HG03571 (cell line): Measurements from ENCODE around the gene C1S.
"Not testable (repeated sequence)": the region's sequence is repeated elsewhere in the genome, so short reads cannot be mapped to it uniquely, and the experiment has no call there.

Experiments used
- ATAC-seq: cut with Tn5 transposase; IDR thresholded peaks from one replicate; pipeline ENCODE4 v1.9.1; 2021; ENCODE audit not compliant: unreplicated experiment

The C1S gene

DNA sequence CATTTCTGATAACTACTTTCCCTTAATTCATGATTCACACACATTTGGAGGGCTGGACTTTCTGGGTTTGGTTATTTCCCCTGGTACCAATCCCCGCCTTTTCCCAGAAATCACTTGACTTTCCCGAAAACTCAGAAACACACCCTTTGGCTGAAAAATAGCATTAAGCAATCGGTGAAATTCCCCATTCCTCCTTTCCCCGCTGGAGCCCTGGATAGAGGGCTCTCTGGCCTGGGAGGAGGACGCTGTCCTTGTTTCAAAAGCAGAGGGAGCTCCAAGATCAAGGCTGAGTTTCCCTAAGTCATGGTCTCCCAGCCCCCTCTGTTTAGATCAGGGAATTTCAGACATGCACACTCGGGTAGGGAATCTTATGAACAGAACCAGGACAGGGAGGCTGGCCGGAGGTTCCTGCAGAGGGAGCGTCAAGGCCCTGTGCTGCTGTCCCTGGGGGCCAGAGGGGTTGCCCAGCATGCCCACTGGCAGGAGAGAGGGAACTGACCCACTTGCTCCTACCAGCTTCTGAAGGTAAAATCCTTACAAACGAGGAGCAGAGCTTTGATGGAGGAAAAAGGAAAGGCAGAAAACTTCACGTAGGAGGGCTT is at the start of gene C1S:
Gene C1S (plus strand): TSS at position 366 of the 602 bp plus-strand sequence. CDS start 1,195 bp downstream, outside the sequence.
- ATAC-seq, result no peak

DNA sequence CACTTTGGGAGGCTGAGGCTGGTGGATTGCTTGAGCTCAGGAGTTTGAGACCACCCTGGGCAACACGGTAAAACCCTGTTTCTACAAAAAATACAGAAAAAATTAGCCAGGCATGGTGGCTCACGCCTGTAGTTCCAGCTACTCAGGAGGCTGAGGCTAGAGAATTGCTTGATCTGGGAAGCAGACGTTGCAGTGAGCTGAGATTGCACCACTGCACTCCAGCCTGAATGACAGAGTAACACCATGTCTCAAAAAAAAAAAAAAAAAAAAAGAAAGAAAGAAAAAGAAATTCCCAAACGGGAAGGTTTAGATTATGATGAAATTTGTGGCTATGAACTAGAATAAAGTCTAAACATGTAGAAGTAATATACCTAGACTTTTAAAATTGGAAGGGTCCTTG is 49.1 kb upstream of the C1S start:
- ATAC-seq, result not testable (repeated sequence)

DNA sequence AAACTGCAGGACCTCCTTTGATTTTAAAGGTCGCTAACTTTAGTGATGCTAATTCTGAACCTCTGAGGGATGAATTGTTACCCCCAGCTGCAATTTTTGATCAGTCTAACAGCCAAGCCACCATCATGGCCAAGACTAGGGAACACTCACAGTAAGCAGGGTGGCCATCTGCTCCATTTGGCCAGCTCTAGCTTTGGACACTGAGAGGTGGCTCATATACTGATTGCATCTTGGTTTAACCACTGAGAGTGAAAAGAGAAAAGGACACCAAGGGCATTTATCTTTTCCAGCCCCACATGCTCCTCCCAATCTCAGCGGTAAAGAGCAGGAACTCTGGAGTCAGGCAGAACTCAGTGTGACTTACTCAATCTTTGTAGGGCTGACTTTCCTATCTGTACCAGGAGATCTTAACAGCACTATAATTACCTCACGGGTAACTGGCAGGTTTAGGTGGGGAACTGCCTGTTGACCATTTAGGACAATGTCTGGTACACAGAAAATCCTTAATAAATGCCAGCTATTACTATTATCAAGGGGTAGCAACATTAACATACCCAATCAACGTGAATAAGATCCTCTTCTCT is 48.4 kb upstream of the C1S start:
- ATAC-seq, result no peak

DNA sequence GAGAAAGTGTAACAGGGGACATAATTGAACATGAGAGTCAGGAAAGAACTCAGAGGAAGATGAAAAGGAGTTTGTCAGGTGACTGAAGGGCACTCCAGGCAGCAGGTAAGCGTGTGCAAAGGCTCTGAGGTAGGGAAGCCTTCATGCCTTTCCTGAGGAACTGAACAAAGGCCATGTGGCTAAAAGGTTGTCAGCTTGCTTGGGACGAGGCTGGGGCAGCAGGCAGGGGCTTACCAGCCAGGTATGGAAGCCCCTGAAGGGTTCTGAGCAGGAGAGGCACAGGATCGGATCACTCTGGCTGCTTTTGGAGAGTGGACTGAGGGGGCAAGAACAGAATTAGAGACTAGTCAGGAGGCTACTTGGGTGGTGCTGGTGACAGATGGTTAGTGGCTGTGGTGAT is 47.4 kb upstream of the C1S start:
- ATAC-seq, result no peak

DNA sequence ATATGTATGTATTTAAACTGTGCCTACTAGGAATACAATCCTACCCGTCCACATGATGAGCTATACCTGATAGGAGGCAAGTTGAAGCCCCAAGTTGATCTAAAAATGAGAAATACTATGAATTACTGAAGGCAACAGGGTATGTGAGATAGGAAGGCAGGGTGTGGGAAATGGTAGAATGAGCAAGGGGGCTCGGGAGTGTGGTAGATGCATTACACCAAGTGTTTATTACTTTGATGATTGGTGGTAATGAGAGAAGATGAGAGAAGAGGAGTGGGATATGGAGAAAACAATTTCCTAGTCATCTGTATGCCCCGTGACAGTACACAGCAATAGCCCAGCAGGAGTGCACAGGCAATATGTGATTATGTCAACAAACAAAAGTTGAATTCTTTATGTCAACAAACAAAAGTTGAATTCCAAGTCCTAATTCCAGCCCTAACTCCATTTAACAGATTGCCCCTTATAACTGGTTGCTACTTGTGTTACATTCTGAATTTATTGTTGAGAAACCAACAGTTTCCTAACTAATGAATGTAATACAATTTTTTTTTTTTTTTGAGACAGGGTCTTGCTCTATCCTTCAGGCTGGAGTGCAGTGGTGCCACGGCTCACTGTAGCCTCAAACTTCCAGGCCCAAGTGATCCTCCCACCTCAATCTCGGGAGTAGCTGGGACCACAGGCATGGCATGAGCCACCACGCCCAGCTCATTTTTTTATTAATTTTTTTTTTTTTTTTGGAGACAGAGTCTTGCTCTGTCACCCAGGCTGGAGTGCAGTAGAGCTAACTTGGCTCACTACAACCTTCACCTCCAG is 44.8 kb upstream of the C1S start:
- no peak for ATAC-seq

DNA sequence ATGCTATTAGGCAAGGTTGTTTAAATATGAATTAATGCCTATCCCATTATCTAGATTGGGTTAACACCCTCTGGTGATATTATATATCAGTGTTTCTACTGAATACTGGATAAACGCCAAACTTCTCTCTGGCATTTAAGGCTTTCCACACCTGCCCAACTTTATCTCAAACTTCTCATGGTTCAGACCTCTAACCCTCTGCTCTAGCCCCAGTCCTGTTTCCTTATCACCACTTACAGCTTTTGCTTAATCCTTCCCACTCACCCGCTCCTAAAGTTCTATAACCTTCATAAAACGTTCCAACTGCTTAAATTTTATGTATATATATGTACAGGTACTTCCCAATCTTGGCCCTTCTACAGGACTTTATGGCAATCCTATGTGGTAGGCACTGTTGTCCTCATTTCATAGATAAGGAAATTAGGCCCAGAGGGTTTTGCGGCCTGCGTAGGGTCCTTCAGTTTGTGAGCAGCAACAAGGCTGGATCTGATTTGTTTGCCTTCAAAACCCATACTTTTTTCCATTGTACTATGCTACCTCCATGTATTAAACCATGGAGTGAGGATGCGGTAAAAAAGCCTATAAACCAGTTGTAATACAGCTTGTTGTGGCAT is 43.5 kb upstream of the C1S start:
- ATAC-seq, result no peak

DNA sequence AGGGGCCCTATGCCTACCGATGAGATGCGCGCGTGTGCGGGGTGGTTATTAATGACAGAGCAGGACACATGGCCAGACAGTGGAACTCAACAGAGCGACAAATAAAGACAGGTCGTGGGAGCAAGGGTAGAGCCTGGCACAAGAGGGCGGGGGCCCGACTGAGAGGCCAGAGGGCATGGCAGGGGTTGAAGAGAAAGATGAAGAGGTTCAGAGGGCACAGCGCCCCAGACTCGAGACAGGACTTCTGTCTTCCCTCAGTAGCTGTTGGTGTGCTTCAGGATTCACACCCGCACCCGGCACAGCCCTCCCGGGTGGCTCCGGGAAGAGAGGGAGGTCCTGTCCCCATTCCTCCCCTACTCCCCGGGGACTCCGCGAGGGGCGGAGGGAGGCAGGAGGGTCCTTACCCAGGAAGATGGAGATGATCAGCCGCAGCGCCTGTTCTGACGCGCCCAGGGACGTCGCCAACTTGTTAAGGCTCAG is 42.6 kb upstream of the C1S start:
- ATAC-seq, result no peak

DNA sequence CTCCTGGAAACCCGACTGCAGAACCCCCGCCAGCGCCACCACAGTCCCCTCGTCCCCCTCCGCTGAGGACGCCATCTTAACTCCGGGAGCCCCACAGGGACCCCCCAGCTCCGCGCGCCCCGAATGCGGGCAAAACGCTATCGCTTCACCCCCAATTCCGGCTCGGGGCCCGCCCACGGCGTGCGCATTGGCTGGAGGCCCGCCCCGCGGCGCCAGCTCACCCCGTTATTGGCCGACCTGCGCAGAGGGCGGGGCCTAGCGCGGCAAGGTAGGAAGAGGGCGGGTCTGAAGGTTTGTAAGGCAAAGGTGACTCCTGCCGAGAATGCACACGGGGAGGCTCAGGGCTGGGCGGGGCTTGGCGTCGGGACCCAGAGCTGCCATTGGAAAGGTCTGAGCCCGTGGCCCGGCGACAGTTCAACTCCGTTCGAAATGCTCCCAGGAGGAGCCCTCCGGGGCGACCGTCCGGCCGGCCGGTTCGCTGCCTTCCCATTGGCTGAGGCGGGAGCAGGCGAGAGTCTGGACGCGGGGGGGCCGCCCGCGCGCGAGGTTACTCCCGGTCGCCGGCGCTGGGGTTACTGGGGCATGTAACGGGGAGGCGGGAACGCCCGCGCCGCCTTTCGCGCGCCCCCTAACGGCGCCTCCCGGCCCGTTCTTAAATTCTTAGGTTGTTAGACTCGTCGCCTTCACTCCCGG is 42.0 kb upstream of the C1S start, which contains the start of gene LPCAT3:
Gene LPCAT3 (minus strand): TSS at position 127 of the 693 bp plus-strand sequence. CDS start 52 bp downstream, at position 75.
- ATAC-seq, result peak; percentile 86

DNA sequence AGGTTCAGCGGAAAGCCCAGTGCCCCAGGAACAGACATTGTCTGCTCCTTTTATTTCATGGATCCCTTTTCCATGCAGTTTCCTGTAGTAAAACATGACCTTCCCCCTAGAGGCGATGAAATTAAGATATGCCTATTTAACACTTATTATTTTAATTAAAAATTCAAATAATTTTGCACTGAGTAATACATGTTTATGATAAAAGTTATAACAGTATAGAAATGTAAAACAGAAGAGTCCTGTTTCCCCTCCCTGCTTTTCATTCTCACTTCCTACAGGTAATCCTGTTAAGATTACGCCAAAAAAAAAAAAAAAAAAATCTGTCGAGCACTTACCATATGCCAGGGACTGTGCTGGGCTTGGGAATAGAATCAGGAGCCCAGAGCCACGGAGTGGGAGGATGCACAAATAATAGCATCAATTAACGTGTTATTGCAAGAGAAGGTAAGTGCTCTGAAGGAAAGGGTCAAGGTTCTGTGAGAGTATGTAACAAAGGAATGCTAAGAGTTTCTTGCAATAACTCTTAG is 41.4 kb upstream of the C1S start:
- no peak for ATAC-seq

DNA sequence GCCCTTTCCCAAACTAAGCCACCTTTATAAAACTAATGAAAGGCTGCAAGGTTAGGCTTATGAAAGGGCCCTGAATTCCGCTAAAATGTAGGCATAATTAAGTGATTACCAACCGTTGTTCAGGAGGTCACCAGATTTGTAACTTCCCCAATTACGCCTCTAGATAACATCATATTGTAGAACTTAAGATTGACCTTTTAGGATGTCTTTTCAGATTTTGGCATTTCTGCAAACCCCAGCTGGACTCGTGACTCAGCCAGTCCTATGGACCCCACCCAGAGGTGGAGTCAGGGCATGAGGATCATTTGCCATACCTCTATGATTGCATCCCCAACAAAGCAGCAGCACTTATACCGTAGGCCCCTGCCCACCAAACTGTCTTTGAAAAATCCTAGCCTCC is 38.6 kb upstream of the C1S start:
- no peak for ATAC-seq

DNA sequence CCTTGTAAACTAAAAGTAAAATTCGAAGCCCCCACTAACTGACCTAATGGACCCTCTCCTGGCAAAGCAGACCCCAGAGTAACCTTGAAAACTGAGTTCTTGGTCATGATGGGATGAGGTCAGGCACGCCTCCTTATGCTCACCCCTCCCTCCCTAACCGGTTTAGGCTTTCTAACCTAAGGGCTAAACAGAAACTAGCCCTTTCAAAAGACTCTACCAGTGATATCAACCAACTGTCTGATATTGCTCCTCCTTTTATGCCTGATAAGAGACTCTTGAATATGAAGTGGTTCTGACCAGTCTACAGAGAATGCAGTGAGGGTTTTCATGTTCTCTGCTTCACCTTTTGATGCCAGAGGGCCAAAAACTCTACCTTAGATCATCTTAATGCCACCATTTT is 37.4 kb upstream of the C1S start:
- ATAC-seq, result no peak

DNA sequence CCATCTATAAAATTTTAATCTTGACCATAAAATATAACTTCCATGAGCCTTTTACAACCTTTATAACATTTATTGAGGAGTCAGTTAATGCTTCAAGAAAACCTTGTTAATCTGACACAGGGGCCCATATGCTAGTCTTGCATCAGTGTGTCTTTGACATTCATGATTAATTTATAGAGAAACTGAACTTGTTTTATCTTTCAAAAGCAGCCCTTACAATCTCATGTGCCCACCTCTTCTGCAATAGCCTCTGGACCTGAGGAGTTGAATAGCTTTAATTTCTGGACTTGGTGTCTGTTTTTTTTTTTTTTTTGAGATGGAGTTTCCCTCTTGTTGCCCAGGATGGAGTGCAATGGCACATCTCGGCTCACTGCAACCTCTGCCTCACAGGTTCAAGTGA is 33.7 kb upstream of the C1S start:
- ATAC-seq, result no peak

DNA sequence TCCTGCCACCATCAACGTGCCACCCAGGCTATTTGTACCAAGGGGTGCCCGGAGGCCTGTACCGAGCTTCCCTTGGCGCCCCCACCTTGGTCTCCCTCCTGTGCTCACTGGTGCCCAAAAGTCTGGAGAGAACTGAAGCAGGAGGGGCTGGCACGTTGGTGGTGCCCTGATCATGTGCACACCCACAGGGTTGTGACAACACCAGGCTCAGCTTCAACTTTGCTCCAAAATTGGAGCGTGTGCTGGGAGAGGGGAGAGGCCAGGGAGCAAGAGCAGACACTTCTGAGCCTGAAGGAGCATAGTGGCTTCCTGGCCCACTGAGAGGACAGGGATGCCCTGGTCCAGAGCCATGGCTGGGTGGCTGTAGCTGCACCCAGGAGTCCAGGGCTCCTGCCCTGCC is 29.2 kb upstream of the C1S start:
- no peak for ATAC-seq

DNA sequence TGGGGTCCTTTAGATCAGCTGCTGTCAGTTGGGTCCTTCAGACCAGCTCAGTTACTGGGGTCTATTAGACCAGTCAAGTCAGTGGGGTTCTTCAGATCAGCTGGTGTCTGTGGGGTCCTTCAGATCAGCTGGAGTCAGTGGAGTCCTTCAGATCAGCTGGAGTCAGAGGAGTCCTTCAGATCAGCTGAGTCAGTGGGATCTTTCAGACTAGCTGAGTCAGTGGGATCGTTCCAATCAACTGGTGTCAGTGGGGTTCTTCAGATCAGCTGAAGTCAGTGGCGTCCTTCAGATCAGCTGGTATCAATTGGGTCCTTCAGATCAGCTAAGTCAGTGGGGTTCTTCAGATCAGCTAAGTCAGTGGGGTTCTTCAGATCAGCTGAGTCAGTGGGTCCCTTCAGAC is 27.5 kb upstream of the C1S start:
- no peak for ATAC-seq

DNA sequence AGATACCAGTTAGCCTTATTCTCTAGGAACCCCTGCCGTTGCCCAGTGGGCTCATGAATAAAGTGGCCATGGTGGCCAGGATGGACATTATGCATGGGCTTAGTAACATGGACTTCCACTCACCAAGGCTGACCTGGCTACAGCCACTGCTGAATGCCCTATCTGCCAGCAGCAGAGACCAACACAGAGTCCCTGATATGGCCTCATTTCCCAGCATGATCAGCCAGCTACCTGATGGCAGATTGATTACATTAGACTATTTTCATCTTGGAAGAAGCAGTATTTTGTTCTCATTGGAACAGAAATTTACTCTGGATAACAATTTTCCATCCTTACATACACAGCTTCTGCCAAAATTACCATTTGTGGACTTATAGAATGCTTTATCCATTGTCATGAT is 26.1 kb upstream of the C1S start:
- no peak for ATAC-seq

DNA sequence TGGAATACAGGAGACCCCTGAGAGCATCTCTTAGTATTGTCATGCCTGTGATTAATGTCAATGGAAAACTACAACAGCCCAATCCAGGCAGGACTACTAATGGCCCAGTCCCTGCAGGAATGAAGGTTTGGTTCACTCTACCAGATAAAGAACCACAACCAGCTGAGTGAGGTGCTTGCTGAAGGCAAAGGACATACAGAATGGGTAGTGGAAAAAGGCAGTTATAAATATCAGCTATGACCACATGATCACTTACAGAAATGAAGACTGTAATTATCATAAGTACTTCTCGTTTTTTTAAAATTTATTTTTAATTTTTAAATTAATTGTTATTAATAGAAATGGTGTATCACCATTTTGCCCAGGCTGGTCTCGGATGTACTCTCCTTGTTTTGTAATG is 25.1 kb upstream of the C1S start:
- ATAC-seq, result no peak

DNA sequence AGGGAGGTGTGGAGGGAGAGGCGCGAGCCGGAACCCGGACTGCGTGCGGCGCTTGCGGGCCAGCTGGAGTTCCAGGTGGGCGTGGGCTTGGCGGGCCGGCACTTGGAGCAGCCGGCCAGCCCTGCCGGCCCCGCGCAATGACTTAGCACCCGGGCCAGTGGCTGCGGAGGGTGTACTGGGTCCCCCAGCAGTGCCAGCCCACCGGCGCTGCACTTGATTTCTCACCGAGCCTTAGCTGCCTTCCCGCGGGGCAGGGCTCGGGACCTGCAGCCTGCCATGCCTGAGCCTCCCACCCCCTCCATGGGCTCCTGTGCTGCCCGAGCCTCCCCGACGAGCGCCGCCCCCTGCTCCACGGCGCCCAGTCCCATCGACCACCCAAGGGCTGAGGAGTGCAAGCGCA is 23.1 kb upstream of the C1S start:
- ATAC-seq, result not testable (repeated sequence)

DNA sequence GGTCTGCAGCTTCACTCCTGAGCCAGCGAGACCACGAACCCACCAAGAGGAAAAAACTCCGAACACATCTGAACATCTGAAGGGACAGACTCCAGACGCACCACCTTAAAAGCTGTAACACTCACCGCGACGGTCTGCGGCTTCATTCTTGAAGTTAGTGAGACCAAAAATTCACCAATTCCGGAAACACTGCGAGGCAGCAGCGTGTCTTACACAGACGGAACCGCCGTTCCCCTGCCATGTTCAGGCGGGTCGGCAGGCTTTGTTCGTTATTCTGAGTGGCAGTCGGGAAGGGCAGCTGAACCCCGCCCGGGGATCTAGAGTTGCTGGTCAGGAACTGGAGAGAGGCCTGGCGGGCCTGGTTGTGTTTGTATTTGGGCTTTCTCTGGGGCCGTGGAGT is 21.9 kb upstream of the C1S start:
- no peak for ATAC-seq

DNA sequence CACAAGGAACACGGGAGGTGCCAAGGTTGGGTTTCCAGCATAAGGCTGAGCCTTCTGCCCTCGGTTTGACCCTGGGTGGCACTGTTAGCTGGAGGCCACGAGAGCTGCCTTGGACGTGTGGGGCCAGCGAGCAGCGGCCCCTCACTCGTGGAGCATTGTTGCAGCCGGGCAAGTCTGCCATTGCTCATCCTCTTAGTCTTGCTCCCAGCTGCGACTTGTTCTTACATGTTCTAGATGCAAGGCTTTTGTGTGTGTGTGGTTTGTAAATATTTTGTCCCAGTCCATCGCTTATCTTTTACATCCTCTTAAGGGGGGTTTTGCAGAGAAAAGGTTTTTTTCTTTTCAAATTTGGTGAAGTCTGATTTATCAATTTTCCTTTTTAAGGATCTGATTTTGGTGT is 21.1 kb upstream of the C1S start:
- no peak for ATAC-seq

DNA sequence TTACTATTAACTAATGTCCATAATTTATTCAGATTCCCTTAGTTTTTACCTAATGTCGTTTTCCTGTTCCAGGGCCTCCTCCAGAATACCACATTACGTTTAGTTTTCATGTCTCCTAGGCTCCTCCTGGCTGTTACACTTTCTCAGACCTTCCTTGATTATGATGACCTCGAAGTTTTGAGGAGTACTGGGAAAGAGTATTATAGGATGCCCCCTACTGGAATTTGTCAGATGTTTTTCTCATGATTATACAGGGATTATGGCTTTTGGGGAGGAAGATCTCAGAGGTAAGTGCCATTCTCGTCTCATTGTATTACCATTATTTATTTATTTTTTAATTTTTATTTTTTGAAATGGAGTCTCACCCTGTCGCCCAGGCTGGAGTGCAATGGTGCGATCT is 17.7 kb upstream of the C1S start:
- no peak for ATAC-seq

DNA sequence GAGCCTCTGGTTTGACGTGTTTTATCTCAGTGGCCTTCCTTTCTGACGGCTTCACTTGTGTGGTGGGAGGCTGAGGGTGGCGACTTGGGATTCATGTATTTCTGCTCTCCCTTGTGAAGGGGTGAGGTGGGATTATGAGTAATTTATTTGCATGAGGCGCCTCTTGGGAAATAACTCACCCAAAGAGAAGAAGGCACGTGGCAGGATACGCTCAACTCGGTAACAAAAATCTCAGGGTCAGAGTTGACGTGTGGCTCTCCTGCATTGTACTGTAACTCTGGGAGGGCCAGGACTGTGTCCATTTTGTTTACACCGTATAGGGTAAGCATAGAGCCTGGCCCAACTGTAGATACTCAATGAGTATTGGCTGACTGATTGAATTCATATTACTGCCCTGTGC is 14.6 kb upstream of the C1S start:
- no peak for ATAC-seq
